CD1c-positive myeloid dendritic cell (primary cell): ENCODE data around the gene MRPS22.

Experiments
- DNase-seq: peaks from one replicate; pipeline ENCODE4 v3.0.0-alpha.2; 2016; ENCODE audit errors: extremely low spot score

Gene MRPS22

DNA sequence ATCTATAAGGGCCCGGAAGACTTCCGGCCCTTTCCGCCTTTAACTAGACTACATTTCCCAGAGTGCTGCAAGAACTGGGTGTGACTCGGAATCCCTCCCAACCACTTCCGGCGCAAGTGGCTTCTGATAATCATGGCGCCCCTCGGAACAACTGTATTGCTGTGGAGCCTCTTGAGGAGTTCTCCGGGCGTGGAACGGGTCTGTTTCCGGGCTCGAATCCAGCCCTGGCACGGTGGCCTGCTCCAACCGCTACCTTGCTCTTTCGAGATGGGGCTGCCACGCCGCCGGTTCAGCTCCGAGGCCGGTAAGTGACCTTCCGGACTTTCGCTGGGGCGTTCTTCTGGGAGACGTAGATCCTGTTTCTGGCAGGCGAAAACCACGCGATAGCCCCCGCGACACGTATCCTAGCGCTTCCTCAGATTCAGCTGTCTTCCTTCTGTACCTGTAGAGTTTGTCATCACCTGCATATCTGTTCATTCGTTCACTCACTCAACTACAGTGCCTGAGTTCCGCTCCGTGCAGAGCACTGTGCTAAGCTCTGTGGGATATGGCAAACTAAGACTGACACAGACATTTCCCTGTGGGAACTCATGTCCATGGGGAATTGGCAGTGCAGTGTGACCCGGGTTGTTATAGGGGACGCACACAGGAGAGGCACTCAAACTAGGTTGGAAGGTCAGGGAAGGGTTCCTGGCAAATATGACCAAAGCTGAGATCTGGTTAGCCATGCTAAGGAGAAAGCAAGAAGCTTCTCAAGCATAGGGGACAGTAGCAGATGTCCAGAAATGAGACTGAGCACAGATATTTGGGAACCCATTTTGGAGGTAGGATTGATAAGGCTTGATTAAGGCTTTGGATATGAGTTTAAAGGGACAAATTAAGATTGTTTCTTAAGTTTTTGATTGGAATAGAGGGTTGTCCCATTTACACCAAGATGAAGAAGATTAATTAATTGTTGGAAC, at the start of gene MRPS22:
MRPS22 (plus strand) TSS at position 126 of the 962 bp plus-strand sequence; CDS start at position 133, 7 bp downstream.
- peak; percentile 90 for DNase-seq

DNA sequence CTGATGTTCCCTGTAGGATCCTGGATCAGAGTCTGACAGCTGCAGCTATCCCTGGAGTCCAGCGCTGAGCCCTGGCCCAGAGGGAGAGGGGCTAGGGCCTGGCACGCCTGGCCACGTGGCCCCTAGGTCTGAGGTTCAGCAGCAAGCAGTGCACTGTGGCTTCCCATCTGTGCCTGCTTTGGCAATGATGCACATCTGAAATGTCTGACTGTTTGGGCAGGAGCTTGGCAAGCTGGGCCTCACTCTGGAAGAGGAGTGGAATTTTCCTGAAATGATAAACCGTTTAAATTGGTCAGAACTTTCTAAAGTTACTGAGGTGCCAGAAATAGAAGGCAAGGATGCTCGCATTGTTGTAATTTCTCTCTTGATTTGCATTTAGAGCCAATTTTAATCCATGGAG, 48.8 kb upstream of the MRPS22 start:
- no peak for DNase-seq

DNA sequence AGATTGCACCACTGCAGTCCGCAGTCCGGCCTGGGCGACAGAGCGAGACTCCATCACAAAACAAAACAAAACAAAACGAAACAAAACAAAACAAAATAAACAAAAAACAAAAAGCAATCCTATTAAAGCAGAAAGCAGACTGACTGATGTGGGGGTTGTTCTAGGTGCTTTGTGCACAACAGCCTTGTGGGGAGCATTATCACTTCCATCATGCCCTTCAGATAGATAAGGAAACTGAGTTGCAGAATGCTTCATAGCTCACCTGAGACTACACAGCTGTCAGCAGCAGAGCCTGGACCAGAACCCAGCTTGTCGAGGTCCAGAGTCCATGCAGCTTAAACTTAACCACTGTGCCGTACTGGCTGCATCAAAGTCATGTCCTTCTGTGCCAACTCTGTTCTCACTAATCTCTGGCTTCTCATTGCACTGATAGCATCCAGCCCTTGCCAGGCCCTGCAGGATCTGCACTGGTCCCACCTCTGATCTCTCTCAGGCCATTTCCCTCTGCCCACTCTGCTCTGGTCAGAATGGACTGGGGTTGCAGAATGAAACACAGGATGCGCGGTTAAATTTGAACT, 47.6 kb upstream of the MRPS22 start:
- DNase-seq, result no peak

DNA sequence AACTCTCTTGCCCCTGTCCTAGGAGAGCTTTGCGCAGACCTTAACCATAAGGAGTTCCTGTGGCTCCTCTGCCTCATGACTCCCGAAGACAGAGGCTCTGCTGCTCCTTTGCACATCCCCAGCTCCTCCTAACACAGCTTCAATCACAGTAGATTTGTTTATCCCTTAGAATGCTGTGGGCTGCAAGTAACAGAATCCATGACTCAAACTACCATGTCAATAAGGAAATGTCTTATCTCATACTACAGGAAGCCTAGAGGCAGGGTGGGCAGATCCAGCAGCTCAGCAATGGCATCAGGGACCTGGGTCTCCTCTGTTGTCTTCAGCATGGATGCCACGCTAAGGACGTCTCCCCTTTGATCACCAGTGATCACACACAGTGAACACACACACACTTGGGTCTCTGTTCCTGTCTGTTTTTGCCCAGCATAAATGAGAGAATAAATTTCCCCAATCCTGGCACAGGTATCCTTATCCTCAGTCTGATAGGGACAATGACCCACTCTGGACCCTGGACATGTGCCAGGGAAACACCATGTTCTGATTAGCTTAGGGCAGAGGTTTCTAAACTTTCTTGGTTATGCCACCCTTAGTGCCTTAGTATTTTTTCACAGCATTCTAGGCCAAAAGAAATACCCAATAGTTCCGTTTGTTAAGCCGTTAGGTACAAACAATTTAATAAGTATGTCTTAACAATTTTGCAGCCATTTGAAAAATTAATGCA, 46.1 kb upstream of the MRPS22 start:
- DNase-seq, result no peak

DNA sequence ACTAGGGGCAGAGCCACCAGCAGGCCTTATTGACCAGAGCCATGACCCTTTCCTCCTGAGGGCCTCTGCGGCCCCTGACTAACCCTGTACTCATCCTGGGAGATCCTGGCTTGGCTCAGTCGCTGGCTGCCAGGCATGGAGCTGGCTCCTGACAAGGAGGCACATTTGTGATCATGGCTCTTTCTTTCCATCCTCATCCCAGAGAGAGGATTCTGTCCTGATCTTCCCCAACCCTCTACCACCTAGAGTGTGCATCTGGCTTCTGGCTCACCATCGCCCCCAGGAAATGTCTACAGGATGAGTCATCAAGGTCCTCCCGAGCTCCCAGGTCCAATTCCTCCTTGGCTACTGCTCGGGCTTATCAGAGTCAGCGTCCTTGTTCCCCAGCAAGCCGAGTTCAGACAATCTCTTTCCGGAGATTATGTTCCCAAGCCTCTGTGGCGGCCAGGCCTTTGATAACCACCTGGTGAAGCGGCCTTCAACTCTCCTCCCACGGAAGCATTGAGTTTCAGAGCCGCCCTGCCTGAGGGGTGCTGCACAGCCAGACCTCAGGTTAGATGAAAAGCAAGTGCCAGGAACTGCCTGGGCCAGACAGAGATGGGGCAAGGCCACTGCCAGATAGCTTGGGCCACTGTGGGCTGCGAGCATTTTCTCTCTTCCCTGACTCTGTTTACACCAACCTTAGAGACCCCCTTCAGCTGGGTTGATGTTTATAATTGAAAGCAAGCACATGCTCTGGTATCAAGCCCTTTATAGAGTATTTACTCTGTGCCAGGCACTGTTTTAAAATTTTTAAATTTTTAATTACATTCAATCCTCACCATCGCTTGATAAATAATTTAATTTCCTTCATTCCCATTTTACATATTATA, 44.3 kb upstream of the MRPS22 start:
- no peak for DNase-seq

DNA sequence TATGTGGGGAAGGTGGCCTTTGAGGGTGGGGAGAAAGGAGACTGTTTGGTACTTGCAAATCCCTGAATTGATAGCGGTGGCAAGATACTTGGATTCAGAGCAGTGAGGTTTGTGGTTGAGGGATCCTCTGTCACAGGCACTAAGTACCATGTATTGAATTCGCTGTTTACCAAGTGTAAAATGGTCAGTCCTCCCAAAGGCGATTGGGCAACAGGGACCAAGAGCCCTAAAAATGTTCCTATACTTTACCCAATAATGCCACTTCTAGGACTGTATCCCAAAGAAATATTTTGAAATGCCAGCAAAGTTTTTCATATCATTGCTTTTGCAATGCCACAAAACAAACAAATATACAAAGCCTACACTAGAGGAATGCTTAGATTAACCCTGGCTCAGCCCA, 43.4 kb upstream of the MRPS22 start:
- DNase-seq, result no peak

DNA sequence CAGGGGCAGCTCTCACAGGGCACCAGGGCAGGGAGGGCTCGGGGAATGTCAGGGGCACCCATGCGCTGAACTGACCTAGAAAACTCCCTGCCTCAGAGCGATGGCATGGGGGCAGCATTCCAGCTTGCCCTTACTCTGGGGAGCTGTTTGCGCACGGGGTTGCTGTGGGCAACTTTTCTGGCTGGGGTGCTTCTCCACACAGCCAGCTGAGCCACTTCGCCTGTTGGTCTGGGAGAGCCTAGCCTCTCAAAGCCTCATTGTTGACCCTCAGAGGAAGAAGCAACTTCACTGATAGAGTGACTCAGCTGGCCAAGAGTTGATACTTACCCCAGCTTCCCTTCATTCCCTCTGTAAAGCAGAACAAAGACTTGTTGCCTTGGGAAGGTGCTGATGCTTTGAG, 42.6 kb upstream of the MRPS22 start:
- no peak for DNase-seq

DNA sequence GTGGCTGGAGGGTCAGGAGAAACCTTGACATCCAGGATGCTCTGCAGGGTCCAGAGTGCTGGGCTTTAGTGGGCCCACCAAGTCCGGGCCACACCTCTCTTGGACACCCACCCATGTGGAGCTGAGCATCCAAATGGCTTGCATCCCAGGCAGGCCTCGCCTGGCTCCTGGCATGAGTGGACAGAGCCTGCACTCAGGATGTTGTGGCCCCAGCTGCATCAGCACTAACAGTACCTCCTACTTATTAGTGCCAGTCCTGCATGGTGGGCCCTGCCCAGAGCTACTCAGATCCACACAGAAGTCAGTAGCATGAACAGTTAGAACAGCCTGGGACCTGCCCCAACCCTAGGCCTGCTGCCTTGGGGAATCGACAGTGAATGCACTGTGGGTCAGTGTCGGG, 42.2 kb upstream of the MRPS22 start:
- no peak for DNase-seq

DNA sequence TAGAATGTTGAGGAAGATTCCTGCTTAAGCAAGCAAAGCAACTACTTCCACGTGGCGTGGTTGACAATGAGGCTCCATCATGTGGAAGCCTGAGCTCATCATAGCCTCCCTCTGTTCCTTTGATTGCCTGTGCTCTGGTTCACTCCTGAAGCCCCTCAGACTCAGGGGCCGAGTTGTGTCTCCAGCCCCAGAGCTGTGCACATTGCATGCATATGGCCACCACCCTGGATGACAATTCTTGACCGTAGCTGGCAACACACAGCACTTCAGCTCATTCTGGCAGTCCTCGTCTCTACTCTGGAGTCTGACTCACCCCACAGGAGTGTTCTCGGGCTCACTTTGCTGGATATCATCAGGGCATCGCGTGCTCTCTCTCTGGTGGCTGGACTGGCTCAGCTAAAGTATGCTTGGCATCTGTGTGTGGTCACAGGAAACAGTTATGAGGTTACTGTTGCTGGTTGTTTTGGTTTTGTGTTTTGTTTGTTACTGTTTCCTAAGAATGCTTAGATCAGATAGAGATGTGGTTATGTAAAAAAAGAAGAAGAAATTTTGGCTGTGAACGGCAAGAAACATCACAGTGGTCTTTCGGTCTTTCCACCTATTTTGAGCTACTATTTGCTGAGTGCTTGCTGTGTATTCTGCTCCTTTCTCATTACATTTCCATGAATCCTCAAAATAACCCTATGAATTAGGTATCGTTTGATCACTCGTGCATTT, 41.6 kb upstream of the MRPS22 start:
- no peak for DNase-seq

DNA sequence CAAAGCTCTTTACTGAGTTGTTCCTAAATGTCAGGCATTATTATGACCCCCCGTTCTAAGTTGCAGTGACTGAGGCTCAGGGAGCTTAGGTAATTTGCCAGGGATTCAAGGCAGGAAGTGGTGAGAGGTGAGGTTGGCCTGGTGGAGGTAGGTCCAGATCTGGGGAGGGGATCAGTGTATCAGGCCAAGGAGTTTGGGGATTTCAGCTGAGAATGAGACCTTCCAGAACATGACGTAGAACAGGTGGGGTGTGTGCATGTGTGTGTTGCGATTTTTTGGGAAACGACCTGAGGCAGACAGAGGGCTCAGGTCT, 41.1 kb upstream of the MRPS22 start:
- DNase-seq, result no peak

DNA sequence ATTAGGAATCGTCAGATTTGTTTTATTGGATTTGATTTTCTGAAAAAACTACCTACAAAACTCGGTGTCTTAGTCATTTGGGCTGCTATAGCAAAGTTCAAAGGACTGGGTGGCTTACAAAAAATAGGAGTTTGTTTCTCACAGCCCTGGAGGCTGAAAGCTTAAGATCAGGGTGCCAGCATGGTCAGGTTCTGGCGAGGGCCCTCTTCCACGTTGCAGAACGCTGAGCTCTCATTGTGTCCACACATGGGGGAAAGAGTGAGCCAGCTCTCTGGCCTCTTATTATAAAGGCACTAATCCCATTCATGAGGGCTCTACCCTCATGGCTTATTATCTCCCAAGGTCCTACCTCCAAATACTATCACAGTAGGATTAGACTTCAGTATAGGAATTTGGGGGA, 40.6 kb upstream of the MRPS22 start:
- DNase-seq, result no peak

DNA sequence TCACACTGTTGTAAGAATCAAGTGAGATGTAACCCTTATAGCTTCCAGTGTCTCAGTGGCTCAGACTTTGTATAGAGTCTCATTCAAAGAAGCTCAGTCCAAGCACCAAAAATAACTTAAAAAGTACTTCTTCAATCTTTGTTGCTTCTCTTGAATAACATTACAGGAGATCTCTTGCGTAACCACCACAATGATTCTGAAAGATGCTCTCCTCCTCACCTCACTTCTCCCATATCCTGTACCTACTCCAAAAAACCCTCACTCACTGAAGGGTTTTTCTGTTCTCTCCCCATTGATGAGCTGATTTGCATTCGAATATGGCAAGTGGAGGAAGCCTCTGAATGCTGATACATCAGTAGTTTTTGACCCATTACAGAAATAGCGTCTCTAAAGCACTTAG, 39.4 kb upstream of the MRPS22 start:
- DNase-seq, result no peak

DNA sequence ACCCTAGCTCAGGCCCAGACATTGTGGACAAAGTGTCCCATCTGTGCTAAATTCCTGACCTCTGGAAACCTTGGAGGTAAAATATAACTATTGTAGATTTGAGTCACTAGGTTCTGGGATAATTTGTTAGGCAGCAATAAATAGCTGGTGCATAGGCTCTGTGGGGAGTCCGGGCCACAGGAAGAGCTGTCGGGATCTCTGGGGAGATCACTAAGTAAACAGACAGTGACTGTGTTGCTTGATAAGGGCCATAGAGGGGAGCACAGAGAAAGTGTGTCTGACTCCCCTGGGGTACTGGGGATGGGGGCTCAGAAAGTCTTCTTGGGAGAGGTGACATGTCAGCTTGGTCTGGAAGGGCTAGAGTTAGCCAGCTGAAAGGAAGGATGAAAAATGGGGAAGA, 37.7 kb upstream of the MRPS22 start:
- DNase-seq, result no peak

DNA sequence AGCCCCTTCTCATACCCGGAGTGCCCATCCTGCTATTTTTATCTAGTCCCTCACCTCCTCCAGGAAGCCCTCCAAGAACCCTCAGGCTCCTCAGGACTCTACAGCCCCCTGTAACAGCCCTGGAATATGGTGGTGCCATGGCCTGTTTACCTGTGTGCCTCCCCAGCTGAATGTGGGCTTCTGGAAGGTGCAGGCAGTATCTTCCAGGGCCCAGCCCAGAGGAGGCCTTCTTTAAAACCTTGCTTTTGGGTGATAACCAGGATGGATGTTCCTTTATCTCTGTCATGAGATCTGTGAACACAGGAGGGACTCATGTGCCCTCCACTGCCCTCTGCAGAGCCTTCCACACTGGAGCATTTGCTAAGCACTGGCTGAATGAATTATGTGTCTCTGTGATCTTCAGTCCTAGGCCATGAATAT, 36.7 kb upstream of the MRPS22 start:
- DNase-seq, result no peak

DNA sequence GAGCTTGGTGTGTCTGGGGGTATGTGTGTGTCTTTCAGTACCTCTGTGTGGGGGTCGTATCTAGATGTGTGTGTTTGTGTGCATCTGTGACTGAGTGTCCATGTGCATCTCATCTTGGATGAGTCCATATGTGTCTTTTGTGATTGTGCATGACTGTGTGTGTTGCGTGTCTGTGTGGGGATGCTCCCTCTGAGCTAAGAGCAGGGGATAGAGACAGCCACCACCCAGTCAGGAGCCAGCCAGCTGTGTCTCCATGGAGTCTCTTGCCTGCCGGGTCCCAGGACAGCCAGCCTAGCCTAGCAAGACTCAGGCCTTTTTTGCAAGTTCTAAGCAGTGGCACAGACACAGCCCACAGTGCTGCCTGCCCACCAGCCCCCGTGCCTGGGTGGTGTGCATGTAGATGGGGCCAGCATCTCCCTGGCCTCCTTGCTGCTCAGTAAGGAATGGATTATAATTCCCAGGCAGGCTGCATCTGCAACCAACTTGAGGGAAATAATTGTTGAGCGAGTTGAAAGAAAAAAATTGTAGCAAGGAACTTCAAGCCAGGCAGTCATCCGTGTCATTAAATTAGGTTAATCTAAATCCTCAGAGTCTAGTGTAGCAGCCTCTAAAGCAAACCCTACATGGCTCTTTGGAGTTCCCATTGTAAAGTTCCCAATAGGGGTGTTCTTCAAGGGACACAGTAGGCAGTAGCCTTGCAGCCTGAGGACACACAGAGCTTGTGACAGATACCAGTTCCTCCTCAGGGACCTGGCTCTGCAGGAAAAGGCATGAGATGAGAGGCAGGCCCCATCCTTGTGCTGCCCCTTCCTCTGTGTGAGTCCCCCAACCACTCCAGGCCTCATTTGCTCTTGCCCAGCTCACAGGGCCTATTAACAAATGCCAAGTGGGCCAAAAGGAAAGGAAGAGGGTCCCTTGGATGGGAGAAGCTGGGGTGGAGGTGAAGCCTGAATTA, 35.9 kb upstream of the MRPS22 start:
- no peak for DNase-seq

DNA sequence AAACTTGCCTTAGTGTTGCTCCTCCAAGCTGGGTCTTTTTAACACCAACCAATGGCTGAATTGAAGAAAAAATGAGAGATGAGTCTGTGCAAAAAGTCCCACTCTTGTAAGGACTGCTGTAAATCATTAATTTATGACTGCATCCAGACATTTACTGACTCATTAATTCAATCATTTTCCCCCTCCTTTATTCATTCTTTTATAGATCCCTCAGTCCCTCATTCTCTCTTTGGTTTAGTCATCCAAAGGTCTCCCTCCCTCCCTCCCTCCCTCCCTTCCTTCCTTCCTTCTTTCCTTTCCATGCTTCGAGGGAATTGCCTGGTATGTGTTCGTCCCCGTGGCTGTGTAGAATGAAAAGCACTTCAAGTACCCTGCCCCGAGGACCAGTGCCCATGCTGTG, 35.3 kb upstream of the MRPS22 start:
- no peak for DNase-seq

DNA sequence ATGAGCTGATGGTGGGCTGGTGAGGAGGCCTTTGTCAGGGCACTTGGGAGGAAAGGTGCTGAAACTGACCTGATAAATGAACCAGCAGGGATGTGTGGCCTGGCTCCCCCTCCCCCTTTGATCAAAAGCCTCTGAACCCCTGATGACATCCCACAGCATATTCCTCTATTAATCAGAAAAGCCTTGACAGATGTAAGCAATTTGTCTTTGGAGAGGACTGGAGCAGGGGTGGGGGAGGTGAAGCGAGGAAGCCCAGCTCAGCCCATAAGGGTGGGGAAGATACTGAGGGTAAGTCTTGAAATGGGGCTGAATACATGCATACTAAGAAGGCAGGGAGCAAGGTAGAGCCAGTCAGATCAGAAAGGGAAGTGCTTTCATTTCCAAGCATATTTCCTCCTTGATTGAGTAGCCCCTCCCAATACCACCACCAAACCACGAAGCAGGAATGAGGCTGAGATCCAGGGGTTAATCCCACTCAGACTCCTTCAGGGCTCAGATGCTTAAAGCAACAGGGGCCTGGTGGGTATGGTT, 34.7 kb upstream of the MRPS22 start:
- no peak for DNase-seq

DNA sequence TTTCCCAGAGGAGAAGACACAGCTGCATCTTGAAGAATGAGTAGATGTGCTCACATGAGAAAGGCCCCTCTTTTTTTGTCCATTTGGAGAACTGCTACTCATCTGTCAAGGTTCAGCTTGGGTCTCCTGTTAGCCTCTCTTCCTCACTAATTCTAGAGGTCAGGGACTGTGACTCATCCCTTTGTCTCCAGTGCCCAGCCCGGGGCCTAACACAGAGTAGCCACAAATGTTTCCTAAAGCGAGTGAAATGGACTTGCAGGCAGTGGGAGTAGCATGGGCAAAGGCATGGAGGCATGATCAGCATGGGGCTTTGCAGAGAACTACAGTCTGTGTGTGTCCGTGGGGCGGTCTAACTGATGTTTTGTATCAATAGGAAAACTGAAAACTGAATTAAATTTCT, 33.9 kb upstream of the MRPS22 start:
- DNase-seq, result no peak

DNA sequence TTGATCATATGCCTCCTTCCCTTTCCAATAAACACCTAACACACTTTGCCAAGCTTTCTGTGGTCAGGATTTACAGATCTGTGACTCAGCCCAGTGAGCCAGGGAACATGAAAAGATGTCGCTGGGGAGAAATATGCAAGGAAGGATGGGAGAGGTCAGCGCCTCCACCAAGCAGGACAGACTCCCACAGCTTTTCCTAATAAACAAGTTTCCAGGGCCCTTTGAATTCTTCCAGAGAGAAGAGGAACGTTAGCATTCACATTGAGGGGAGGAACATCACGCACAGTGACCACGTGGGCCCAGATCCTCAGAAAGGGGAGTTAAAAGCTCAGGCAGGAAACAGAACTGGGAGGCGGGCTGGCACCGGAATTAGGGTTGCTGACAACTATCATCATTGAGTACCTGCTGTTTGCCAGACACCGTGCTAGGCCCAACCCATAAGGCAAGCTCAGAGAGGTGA, 33.3 kb upstream of the MRPS22 start:
- DNase-seq, result no peak

DNA sequence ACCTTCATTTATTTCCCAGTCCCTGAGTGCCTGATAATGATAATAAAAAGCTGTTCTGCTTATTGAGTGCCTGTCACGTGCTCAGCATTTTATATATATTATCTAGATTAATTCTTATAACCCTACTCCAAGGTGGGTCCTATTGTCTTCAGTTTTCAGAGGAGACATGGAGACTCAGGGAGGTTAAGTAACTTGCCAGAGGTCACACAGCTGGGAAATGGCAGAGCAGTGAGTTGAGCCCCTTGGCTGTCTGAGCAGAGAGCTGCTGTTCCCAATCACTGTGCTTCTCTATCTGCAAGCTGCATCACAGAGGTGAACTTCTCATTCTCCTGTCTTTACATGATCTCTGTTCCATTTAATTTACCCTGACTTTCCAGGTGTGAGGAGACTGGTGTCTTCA, 32.3 kb upstream of the MRPS22 start:
- DNase-seq, result no peak
